ENCODE data around the gene OR2F1.
"Not testable (repeated sequence)": the region's sequence is repeated elsewhere in the genome, so short reads cannot be mapped to it uniquely, and the experiment has no call there.

The OR2F1 gene

DNA sequence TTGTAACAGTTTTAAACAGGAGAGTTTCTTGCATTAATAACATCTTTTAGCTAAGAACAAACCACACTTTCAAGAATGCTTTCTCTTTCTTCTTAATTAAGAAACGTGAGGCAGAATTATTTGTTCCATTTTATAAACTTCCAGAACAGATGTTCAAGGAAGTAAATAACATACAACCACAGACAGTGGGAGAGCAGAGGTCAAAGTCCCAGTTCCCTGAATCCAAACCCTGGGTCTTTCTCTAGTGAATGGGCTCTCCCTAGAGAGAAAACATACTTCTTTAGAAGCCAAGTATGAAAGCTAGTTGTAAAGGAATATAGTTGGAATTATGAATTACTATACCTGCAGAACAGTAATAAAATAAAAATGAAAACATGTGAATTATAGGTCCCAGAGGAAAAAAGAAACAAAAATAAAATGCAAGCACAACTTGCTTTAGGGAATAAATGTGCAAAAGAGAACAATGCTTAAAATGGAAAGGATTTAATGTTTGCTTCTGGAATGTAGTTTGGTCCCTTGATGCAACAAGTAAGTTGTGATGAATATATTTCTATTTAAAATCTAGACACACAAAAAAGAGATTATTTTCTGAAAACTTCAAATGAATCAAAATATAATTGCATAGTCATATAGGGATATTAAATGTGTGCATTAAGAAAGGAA lies 51.5 kb downstream of the OR2F1 start:
- DNase-seq (ENCODE audit: low read depth in 2 of 2, low spot score in 1 of 2), result no peak

GRCh38 chr7:144006692-144007042 lies 52.0 kb downstream of the OR2F1 start:
- no peak for DNase-seq (ENCODE audit: low read depth in 2 of 2, low spot score in 1 of 2)

DNA sequence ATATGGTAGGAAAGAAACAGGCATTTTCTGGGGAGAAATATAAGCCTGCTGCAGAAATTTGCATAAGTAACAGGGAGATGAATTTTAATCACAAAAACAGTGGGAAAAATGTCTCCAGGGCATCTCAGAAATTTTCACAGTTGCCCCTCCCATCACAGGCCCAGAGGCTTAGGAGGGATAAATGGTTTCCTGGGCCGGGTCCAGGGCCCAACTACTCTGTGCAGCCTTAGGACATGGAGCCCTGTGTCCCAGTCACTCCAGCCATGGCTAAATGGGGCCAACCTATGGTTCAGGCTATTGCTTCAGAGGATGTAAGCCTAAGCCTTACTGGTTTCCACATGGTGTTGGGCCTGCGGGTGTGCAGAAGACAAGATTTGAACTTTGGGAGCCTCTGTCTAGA lies 54.7 kb downstream of the OR2F1 start:
- DNase-seq (ENCODE audit: low read depth in 2 of 2, low spot score in 1 of 2), result no peak

DNA sequence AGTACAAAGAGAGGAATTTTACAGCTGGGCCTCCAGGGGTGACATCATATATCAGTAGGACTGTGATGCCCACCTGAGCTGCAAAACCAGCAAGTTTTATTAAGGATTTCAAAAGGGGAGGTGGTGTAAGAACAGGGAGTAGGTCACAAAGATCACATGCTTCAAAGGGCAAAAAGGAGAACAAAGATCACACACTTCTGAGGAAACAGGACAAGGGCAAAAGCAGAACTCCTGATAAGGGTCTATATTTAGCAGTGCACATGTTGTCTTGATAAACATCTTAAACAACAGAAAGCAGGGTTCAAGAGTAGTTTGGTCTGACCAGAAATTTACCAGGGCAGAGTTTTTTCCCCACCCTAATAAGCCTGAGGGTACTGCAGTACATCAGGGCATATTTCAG lies 55.4 kb downstream of the OR2F1 start:
- DNase-seq (ENCODE audit: low read depth in 2 of 2, low spot score in 1 of 2), result not testable (repeated sequence)

GRCh38 chr7:144010821-144011220 lies 56.2 kb downstream of the OR2F1 start:
- DNase-seq (ENCODE audit: low read depth in 2 of 2, low spot score in 1 of 2), result not testable (repeated sequence)

DNA sequence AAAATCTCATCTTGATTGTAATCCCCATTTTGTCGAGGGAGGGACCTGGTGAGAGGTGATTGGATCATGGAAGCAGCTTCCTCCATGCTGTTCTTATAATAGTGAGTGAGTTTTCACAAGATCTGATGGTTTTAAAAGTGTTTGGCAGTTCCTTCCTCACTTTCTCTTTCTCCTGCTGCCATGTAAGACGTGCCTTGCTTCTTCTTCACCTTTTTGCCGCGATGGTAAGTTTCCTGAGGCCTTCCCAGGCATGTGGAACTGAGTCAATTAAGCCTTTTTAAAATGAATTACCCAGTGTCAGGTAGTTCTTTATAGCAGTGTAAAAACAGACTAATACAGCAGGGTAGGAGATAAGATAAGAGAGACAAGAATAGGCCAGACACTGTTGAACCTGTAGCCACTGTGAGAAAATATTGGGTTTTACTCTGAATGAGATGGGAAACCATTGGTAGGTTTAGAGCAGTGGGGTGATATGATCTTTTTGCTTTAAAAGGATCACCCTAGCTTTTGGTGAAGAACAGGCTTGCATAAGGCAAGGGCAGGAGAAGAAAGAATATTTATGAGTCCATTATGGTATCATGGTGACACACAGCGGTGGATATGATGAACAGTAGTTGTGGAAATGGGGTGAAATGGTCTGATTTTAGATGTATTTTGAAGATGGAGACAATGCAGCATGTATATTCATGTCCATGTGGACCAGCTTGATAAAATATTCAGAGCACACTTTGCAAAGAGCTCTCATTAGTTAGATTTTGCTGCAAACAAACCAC lies 57.0 kb downstream of the OR2F1 start:
- DNase-seq (ENCODE audit: low read depth in 2 of 2, low spot score in 1 of 2), result no peak
